Ascending aorta (tissue), 2 donors: ENCODE results near the gene PPA1. TPM values are rescaled to one million over a fixed set of nuclear protein-coding genes. Genes with fewer than 3 reads are reported as not detected.
"Not testable (repeated sequence)": the region's sequence is repeated elsewhere in the genome, so short reads cannot be mapped to it uniquely, and the experiment has no call there.

Experiments used
- DNase-seq, 2 donors: peaks; one replicate each; pipeline ENCODE4 v3.0.0-alpha.2; 2019; ENCODE audit warnings: low spot score in 2 of 2
- H3K27ac ChIP-seq, 2 donors: fragments of 200-600 bp; sonication (generic); one replicate each; pipeline ENCODE4 v1.5.1; 2016 to 2017; ENCODE audit warnings: mild to moderate bottlenecking in 1 of 2
- H3K27me3 ChIP-seq: fragments of 200-600 bp; sonication (generic); one replicate; pipeline ENCODE4 v1.5.1; 2017
- H3K36me3 ChIP-seq, 2 donors: fragments of 200-600 bp; sonication (generic); one replicate each; pipeline ENCODE4 v1.5.1; 2016
- H3K4me1 ChIP-seq, 2 donors: fragments of 200-600 bp; sonication (generic); one replicate each; pipeline ENCODE4 v1.5.1; 2016 to 2017; ENCODE audit warnings: mild to moderate bottlenecking in 1 of 2
- H3K4me3 ChIP-seq, 2 donors: fragments of 200-600 bp; sonication (generic); one replicate each; pipeline ENCODE4 v1.5.1; 2016 to 2017; ENCODE audit warnings: mild to moderate bottlenecking in 1 of 2
- H3K9me3 ChIP-seq, 2 donors: fragments of 200-600 bp; sonication (generic); one replicate each; pipeline ENCODE4 v1.5.1; 2016
- CTCF ChIP-seq, 3 experiments: fragments of 200-600 bp in 2 of 3; fragments of 450-650 bp in 1 of 3; sonication (generic) in 2 of 3; IDR thresholded peaks; one replicate each; pipeline ENCODE4 v1.5.1; 2016 to 2019; ENCODE audit warnings: antibody characterized with exemption in 3 of 3, mild to moderate bottlenecking in 1 of 3, moderate library complexity in 1 of 3
- intact Hi-C: fragments of 100-400 bp; cut with DNase I; formaldehyde crosslinking; loops from one replicate; pipeline ENCODE4 v1.15.1; 2023
- total RNA-seq: library from RNA; depleted of rRNA; stranded (reverse); fragments of >200 nt; gene quantifications from one replicate; pipeline ENCODE4 v1.1.0, GENCODE V29; 2016

The PPA1 gene
- total RNA-seq, 1 donor from 2014 or later, result 66.4 TPM

- Histone ChIP-seq H3K4me3 (no peak overlapping the region), H3K36me3 (peaks cover 12% of the 10 kb centered on the region in 2 donors), H3K9me3 (no peaks in the 10 kb centered on the region), H3K27me3 (no peaks in the 10 kb centered on the region), H3K27ac (no peak overlapping the region), H3K4me1 (peaks cover 0 to 10% of the 10 kb centered on the region in 2 donors)
- no peak for DNase-seq
- intact Hi-C loops, result no loop called here
- TF ChIP-seq CTCF (IDR thresholded peaks at IDR 0.05), result no peak
Measured at GRCh38 chr10:70162892-70163201, 70.4 kb downstream of the PPA1 start.

GRCh38 chr10:70162151-70162891 lies 70.9 kb downstream of the PPA1 start:
- no peak overlapping the region for H3K4me3 ChIP-seq
- intact Hi-C loops, result no loop called here
- no peak overlapping the region for H3K27ac ChIP-seq
- no peak for DNase-seq
- no peak for TF ChIP-seq CTCF (IDR thresholded peaks at IDR 0.05)
- H3K27me3 ChIP-seq, result no peaks in the 10 kb centered on the region
- H3K4me1 ChIP-seq, result peaks cover 0 to 10% of the 10 kb centered on the region in 2 donors
- H3K36me3 ChIP-seq, result peaks cover 12 to 17% of the 10 kb centered on the region in 2 donors
- no peaks in the 10 kb centered on the region for H3K9me3 ChIP-seq

GRCh38 chr10:70160798-70161197 lies 72.4 kb downstream of the PPA1 start:
- Histone ChIP-seq H3K27me3 (no peaks in the 10 kb centered on the region), H3K9me3 (no peaks in the 10 kb centered on the region), H3K4me1 (peaks cover 0 to 5% of the 10 kb centered on the region in 2 donors), H3K36me3 (peaks cover 25 to 31% of the 10 kb centered on the region in 2 donors), H3K27ac (no peak overlapping the region), H3K4me3 (no peak overlapping the region)
- TF ChIP-seq CTCF (IDR thresholded peaks at IDR 0.05), result no peak
- intact Hi-C loops, result no loop called here
- DNase-seq, result no peak

- H3K4me1 ChIP-seq, H3K27ac ChIP-seq, H3K4me3 ChIP-seq, H3K27me3 ChIP-seq, H3K9me3 ChIP-seq, intact Hi-C loops, DNase-seq: not testable (repeated sequence)
- H3K36me3 ChIP-seq, result peaks cover 38 to 40% of the 10 kb centered on the region in 2 donors
Measured at GRCh38 chr10:70159366-70159765, 73.9 kb downstream of the PPA1 start.

- H3K4me3 ChIP-seq, result no peak overlapping the region
- no peak for TF ChIP-seq CTCF (IDR thresholded peaks at IDR 0.05)
- H3K4me1 ChIP-seq, result no peaks in the 10 kb centered on the region
- intact Hi-C loops, result no loop called here
- H3K27me3 ChIP-seq, result no peaks in the 10 kb centered on the region
- H3K27ac ChIP-seq, result no peak overlapping the region
- H3K36me3 ChIP-seq, result peaks cover 49 to 51% of the 10 kb centered on the region in 2 donors
- DNase-seq, result no peak
- no peaks in the 10 kb centered on the region for H3K9me3 ChIP-seq
Measured at GRCh38 chr10:70158113-70158512, 75.1 kb downstream of the PPA1 start.

GRCh38 chr10:70155255-70155838 lies 77.9 kb downstream of the PPA1 start:
- Histone ChIP-seq H3K9me3 (no peaks in the 10 kb centered on the region), H3K4me1 (no peaks in the 10 kb centered on the region), H3K4me3 (no peak overlapping the region), H3K27ac (no peak overlapping the region), H3K36me3 (peaks cover 65 to 78% of the 10 kb centered on the region in 2 donors), H3K27me3 (no peaks in the 10 kb centered on the region)
- DNase-seq, result no peak
- TF ChIP-seq CTCF (IDR thresholded peaks at IDR 0.05), result no peak
- intact Hi-C loops, result no loop called here

Other genes with a start within 250 kb of the PPA1 start
- 8.2 TPM for gene MACROH2A2, start 180.6 kb downstream of the PPA1 start, total RNA-seq
- 2.9 TPM for gene AIFM2, start 100.6 kb downstream of the PPA1 start, total RNA-seq
- 12.3 TPM for gene TYSND1, start 86.7 kb downstream of the PPA1 start, total RNA-seq
- 43.3 TPM for gene SAR1A, start 62.9 kb downstream of the PPA1 start, total RNA-seq
- not detected for gene NPFFR1, start 50.6 kb upstream of the PPA1 start, total RNA-seq
- gene LRRC20, start 149.2 kb upstream of the PPA1 start, total RNA-seq, result 21.1 TPM
- gene EIF4EBP2, start 170.7 kb upstream of the PPA1 start, total RNA-seq, result 35.4 TPM
- gene NODAL, start 208.3 kb upstream of the PPA1 start, total RNA-seq, result not detected
- 21.7 TPM for gene PALD1, start 245.3 kb upstream of the PPA1 start, total RNA-seq